Colonic mucosa (tissue), 4 donors: Measurements from ENCODE around the gene SLC10A7. TPM values are rescaled to one million over a fixed set of nuclear protein-coding genes. Genes with fewer than 3 reads are reported as not detected.

Experiments used
- DNase-seq: peaks from one replicate; pipeline ENCODE4 v3.0.0-alpha.2; 2020
- H3K27ac ChIP-seq: fragments of 200-600 bp; one replicate; pipeline ENCODE4 v1.8.0; 2021
- H3K27me3 ChIP-seq: fragments of 200-600 bp; one replicate; pipeline ENCODE4 v1.8.0; 2021
- H3K36me3 ChIP-seq: fragments of 200-600 bp; one replicate; pipeline ENCODE4 v1.8.0; 2021
- H3K4me1 ChIP-seq: fragments of 200-600 bp; one replicate; pipeline ENCODE4 v1.8.0; 2021; ENCODE audit warnings: mild to moderate bottlenecking
- H3K4me3 ChIP-seq: fragments of 200-600 bp; one replicate; pipeline ENCODE4 v1.8.0; 2021
- H3K9ac ChIP-seq, 2 donors: one replicate each; pipeline ENCODE4 v1.7.0; 2013; ENCODE audit warnings: control low read depth in 2 of 2, low read depth in 2 of 2, low read length in 2 of 2
- H3K9me3 ChIP-seq: fragments of 200-600 bp; one replicate; pipeline ENCODE4 v1.8.0; 2021
- CTCF ChIP-seq: fragments of 200-600 bp; IDR thresholded peaks from one replicate; pipeline ENCODE4 v1.8.0; 2022; ENCODE audit warnings: antibody characterized with exemption, mild to moderate bottlenecking
- intact Hi-C: fragments of 100-400 bp; cut with DNase I; formaldehyde crosslinking; loops from one replicate; pipeline ENCODE4 v1.14.1; 2022
- total RNA-seq, 2 donors: library from RNA; stranded (reverse); fragmentation: NEBNext Ultra II Directional in 1 of 2; extraction: Animal tissue kit (Norgen Biotek cat#: 25700) in 1 of 2; gene quantifications; one replicate each; pipeline ENCODE4 v1.2.1, GENCODE V29; 2021
- donor health status: healthy.
- donor health status: DM: no; HTN: no; CAD: no.
- donor health status: DM: no; HTN: no; CAD: no.

SLC10A7 gene
- total RNA-seq, 2 donors from 2014 or later = 17.4 to 19.2 TPM

DNA sequence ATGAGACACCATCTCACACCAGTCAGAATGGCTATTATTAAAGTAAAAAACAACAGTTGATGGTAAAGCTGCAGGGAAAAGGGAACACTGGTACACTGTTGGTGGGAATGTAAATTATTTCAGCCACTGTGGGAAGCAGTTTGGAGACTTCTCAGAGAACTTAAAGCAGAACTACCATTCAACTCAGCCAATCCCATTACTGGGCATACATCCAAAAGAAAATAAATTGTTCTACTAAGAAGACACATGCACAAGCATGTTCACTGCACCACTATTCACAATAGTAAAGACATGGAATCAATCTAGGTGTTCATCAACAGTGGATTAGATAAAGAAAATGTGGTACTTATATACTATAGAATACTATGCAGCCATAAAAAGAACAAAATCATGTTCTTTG lies 172.4 kb downstream of the SLC10A7 start:
- no peak overlapping the region for H3K4me3 ChIP-seq
- TF ChIP-seq CTCF = no peak
- intact Hi-C loops = loop anchor here (10.0 kb wide), 2 partner anchors 175 to 745 kb away; partner anchors contain the start of gene SLC10A7

DNA sequence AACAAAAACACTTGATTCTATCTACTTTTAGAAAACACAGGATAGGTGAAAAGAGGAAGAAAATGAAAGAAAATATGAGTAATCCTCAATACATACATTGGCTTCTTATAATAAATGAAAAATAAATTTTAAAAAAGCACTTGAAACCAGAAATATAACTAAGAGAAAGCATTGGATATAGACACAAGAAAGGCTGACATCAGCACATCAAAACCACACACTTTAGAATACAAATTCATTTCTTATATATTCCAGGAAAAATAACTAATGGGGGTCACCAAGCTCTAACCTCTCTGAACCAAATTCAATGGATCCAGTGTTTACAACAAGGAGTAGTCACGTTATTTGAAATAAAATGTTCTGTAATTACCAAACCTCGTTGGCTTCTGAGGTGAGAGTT lies 173.9 kb downstream of the SLC10A7 start:
- intact Hi-C loops = loop anchor here (10.0 kb wide), 2 partner anchors 177 to 747 kb away; partner anchors contain the start of gene SLC10A7
- no peak for TF ChIP-seq CTCF
- H3K27me3 ChIP-seq = no peaks in the 10 kb centered on the region

More for the DNA sequence above, 172.4 kb downstream of the SLC10A7 start:
- Histone ChIP-seq H3K36me3 (no peaks in the 10 kb centered on the region), H3K27ac (no peak overlapping the region), H3K9me3 (no peaks in the 10 kb centered on the region), H3K27me3 (no peaks in the 10 kb centered on the region), H3K4me1 (no peaks in the 10 kb centered on the region), H3K9ac (no peak overlapping the region)
- DNase-seq = no peak

DNA sequence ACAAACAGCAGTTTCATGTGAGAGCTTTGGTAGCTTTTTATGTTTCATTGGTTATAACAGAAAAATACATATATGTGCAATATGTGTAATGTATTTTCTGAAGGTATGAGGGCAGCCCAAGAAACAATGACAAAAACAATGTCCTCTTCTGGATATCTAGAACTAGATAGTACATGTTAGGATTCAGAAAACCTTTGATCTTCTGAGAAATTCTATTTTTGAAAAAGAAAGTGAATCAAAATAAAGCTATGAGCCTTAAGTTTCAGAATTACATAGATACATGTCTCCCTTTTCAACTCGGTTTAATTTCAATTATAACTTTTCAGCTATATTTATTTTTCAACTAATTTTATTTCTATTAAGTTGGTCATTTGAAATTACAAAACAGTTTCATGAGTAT lies 175.5 kb downstream of the SLC10A7 start:
- intact Hi-C loops = loop anchor here (10.0 kb wide), 2 partner anchors 179 to 749 kb away; partner anchors contain the start of gene SLC10A7

More for the DNA sequence above, 173.9 kb downstream of the SLC10A7 start:
- H3K27ac ChIP-seq = no peak overlapping the region
- no peaks in the 10 kb centered on the region for H3K36me3 ChIP-seq
- no peak overlapping the region for H3K4me3 ChIP-seq
- H3K9ac ChIP-seq = no peak overlapping the region
- H3K4me1 ChIP-seq = no peaks in the 10 kb centered on the region
- DNase-seq = no peak
- no peaks in the 10 kb centered on the region for H3K9me3 ChIP-seq

GRCh38 chr4:146343776-146344175 lies 178.0 kb downstream of the SLC10A7 start:
- Histone ChIP-seq H3K4me1 (no peaks in the 10 kb centered on the region), H3K4me3 (no peak overlapping the region), H3K27me3 (no peaks in the 10 kb centered on the region), H3K27ac (no peak overlapping the region), H3K9me3 (no peaks in the 10 kb centered on the region), H3K36me3 (no peaks in the 10 kb centered on the region), H3K9ac (no peak overlapping the region)
- DNase-seq = no peak
- no peak for TF ChIP-seq CTCF
- intact Hi-C loops = loop anchor here (5.0 to 10.0 kb wide), 3 partner anchors 181 to 751 kb away; partner anchors contain the start of gene SLC10A7

More for the DNA sequence above, 175.5 kb downstream of the SLC10A7 start:
- H3K9ac ChIP-seq = no peak overlapping the region
- H3K9me3 ChIP-seq = no peaks in the 10 kb centered on the region
- H3K27ac ChIP-seq = no peak overlapping the region
- no peak for DNase-seq
- no peaks in the 10 kb centered on the region for H3K36me3 ChIP-seq
- H3K4me3 ChIP-seq = no peak overlapping the region
- H3K4me1 ChIP-seq = no peaks in the 10 kb centered on the region
- H3K27me3 ChIP-seq = no peaks in the 10 kb centered on the region
- no peak for TF ChIP-seq CTCF

- Histone ChIP-seq H3K27ac (no peak overlapping the region), H3K27me3 (no peaks in the 10 kb centered on the region), H3K4me1 (no peaks in the 10 kb centered on the region), H3K9me3 (no peaks in the 10 kb centered on the region), H3K36me3 (no peaks in the 10 kb centered on the region), H3K4me3 (no peak overlapping the region), H3K9ac (no peak overlapping the region)
- TF ChIP-seq CTCF = no peak
- DNase-seq = no peak
- intact Hi-C loops = loop anchor here (5.0 to 10.0 kb wide), 3 partner anchors 182 to 752 kb away; partner anchors contain the start of gene SLC10A7
Observed at GRCh38 chr4:146343199-146343598, 178.5 kb downstream of the SLC10A7 start.
